GM23338 (cell line): ENCODE data around the gene ALMS1. TPM values are rescaled to one million over a fixed set of nuclear protein-coding genes. Genes with fewer than 3 reads are reported as not detected.

Source experiments
- ATAC-seq: fragments of 200-7000 bp; cut with Tn5 transposase; 3 replicates; pipeline ENCODE4 v1.9.1; 2020
- DNase-seq: peaks from one replicate; pipeline ENCODE4 v3.0.0-alpha.2; 2015; ENCODE audit warnings: low spot score
- H2AFZ ChIP-seq: fragments of 200-600 bp; sonication (generic); 2 replicates; pipeline ENCODE4 v1.8.0; 2016; ENCODE audit warnings: antibody characterized with exemption, mild to moderate bottlenecking, moderate library complexity
- H3F3A ChIP-seq: fragments of 200-600 bp; sonication (generic); replicated peaks from 2 replicates; pipeline ENCODE4 v1.8.0; 2017; ENCODE audit warnings: antibody characterized with exemption, mixed run types, low read depth
- H3K27ac ChIP-seq: fragments of 200-600 bp; sonication (generic); 2 replicates; pipeline ENCODE4 v1.6.1; 2016; ENCODE audit warnings: low read depth
- H3K27me3 ChIP-seq: fragments of 200-600 bp; sonication (generic); 2 replicates; pipeline ENCODE4 v1.8.0; 2016; ENCODE audit warnings: mild to moderate bottlenecking, mixed run types, moderate library complexity; ENCODE audit not compliant: insufficient read depth
- H3K36me3 ChIP-seq: fragments of 200-600 bp; sonication (generic); 2 replicates; pipeline ENCODE4 v1.8.0; 2016; ENCODE audit warnings: mild to moderate bottlenecking; ENCODE audit not compliant: insufficient read depth
- H3K4me1 ChIP-seq: fragments of 200-600 bp; sonication (generic); 2 replicates; pipeline ENCODE4 v1.8.0; 2016; ENCODE audit warnings: mild to moderate bottlenecking, moderate library complexity; ENCODE audit not compliant: insufficient read depth
- H3K4me2 ChIP-seq: fragments of 200-600 bp; sonication (generic); 2 replicates; pipeline ENCODE4 v1.7.1; 2017; ENCODE audit warnings: mixed run types
- H3K4me3 ChIP-seq: fragments of 200-600 bp; sonication (generic); 2 replicates; pipeline ENCODE4 v1.6.1; 2016; ENCODE audit warnings: mixed run types
- H3K79me2 ChIP-seq: fragments of 200-600 bp; sonication (generic); replicated peaks from 2 replicates; pipeline ENCODE4 v1.8.0; 2017; ENCODE audit warnings: mild to moderate bottlenecking; ENCODE audit not compliant: insufficient read depth
- H3K9me2 ChIP-seq: fragments of 200-600 bp; sonication (generic); 2 replicates; pipeline ENCODE4 v1.8.0; 2017; ENCODE audit not compliant: insufficient read depth
- H4K20me1 ChIP-seq: fragments of 200-600 bp; sonication (generic); replicated peaks from 2 replicates; pipeline ENCODE4 v1.8.0; 2017; ENCODE audit warnings: mild to moderate bottlenecking; ENCODE audit not compliant: insufficient read depth
- H3K27ac Mint-ChIP-seq: 2 replicates; pipeline ENCODE4 v1.8.0; 2020; ENCODE audit warnings: inconsistent platforms, mild to moderate bottlenecking, moderate library complexity, mixed read lengths
- H3K27me3 Mint-ChIP-seq: 3 replicates; pipeline ENCODE4 v1.8.0; 2022; ENCODE audit warnings: low read depth, mild to moderate bottlenecking, moderate library complexity, mixed read lengths, inconsistent platforms; ENCODE audit not compliant: insufficient read depth, poor library complexity
- H3K36me3 Mint-ChIP-seq: 3 replicates; pipeline ENCODE4 v1.8.0; 2021; ENCODE audit warnings: low read depth, mild to moderate bottlenecking, inconsistent platforms, moderate library complexity, mixed read lengths
- H3K4me1 Mint-ChIP-seq: 3 replicates; pipeline ENCODE4 v1.8.0; 2020; ENCODE audit warnings: mild to moderate bottlenecking, inconsistent platforms, mixed read lengths
- H3K4me3 Mint-ChIP-seq: 3 replicates; pipeline ENCODE4 v1.8.0; 2021; ENCODE audit warnings: moderate library complexity, mild to moderate bottlenecking, inconsistent platforms, mixed read lengths
- H3K9me3 Mint-ChIP-seq: 3 replicates; pipeline ENCODE4 v1.8.0; 2020; ENCODE audit warnings: moderate library complexity, mild to moderate bottlenecking, inconsistent platforms, mixed read lengths
- CREB1 ChIP-seq: fragments of 250-450 bp; sonication (Bioruptor Pico); IDR thresholded peaks from 2 replicates; pipeline ENCODE4 v1.5.0; 2020; ENCODE audit warnings: low read depth, mild to moderate bottlenecking, moderate library complexity
- CTCF ChIP-seq, 2 experiments: fragments of 200-600 bp in 1 of 2; sonication (generic) in 1 of 2; conservative IDR thresholded peaks; 2 replicates each; pipeline versions ENCODE4 v1.5.1 to v1.6.1; 2016 to 2017; ENCODE audit warnings: antibody characterized with exemption in 2 of 2, low read depth in 2 of 2, mild to moderate bottlenecking in 2 of 2, moderate library complexity in 1 of 2
- EZH2 ChIP-seq: fragments of 200-600 bp; sonication (generic); IDR thresholded peaks from one replicate; pipeline ENCODE4 v1.8.0; 2017; ENCODE audit warnings: antibody characterized with exemption, mild to moderate bottlenecking, low read depth; ENCODE audit not compliant: unreplicated experiment
- EZH2phosphoT487 ChIP-seq: fragments of 200-600 bp; sonication (generic); IDR thresholded peaks from one replicate; pipeline ENCODE4 v1.8.1; 2018; ENCODE audit warnings: antibody characterized with exemption; ENCODE audit not compliant: unreplicated experiment
- JUNB ChIP-seq: IDR thresholded peaks from one replicate; pipeline ENCODE4 v1.6.1; 2016; ENCODE audit warnings: antibody characterized with exemption; ENCODE audit not compliant: unreplicated experiment
- NANOG ChIP-seq: IDR thresholded peaks from 2 replicates; pipeline ENCODE4 v1.6.1; 2016; ENCODE audit warnings: antibody characterized with exemption, borderline replicate concordance
- POLR2AphosphoS5 ChIP-seq: IDR thresholded peaks from 2 replicates; pipeline ENCODE4 v1.6.1; 2016; ENCODE audit warnings: antibody characterized with exemption, low read depth
- STAT1 ChIP-seq: IDR thresholded peaks from one replicate; pipeline ENCODE4 v1.6.1; 2016; ENCODE audit warnings: antibody characterized with exemption; ENCODE audit not compliant: unreplicated experiment
- ZNF114 ChIP-seq: fragments of 250-450 bp; sonication (Bioruptor Pico); IDR thresholded peaks from 2 replicates; pipeline ENCODE4 v1.5.0; 2020; ENCODE audit warnings: mild to moderate bottlenecking, moderate library complexity
- ZNF331 ChIP-seq: fragments of 250-450 bp; sonication (Bioruptor Pico); IDR thresholded peaks from 2 replicates; pipeline ENCODE4 v1.5.0; 2020; ENCODE audit warnings: low read depth, mild to moderate bottlenecking, moderate library complexity
- polyA plus RNA-seq: library from polyadenylated mRNA; unstranded; fragments of >200 nt; fragmentation: Nextera tagmentation; extraction: Ambion mirVana; gene quantifications from 2 replicates; pipeline ENCODE4 v1.2.1, GENCODE V29; 2016
- total RNA-seq: library from RNA; depleted of rRNA; stranded (reverse); fragments of >200 nt; shearing (Covaris generic); gene quantifications from 2 replicates; pipeline ENCODE4 v1.2.3, GENCODE V29; 2014
- TF ChIP-seq, protein P1 (sequence below): IDR thresholded peaks from 2 replicates; pipeline ENCODE4 v1.6.1; 2016; ENCODE audit warnings: antibody characterized with exemption
- TF ChIP-seq, protein P2 (sequence below): fragments of 250-450 bp; sonication (Bioruptor Pico); IDR thresholded peaks from 2 replicates; pipeline ENCODE4 v1.5.0; 2020; ENCODE audit warnings: mild to moderate bottlenecking, moderate library complexity
- TF ChIP-seq, protein P3 (sequence below): IDR thresholded peaks from one replicate; pipeline ENCODE4 v1.6.1; 2018; ENCODE audit warnings: antibody characterized with exemption; ENCODE audit not compliant: unreplicated experiment

ALMS1 gene
- total and polyA plus RNA-seq, 2 experiments from 2014 or later: 38.8 to 65.7 TPM

DNA sequence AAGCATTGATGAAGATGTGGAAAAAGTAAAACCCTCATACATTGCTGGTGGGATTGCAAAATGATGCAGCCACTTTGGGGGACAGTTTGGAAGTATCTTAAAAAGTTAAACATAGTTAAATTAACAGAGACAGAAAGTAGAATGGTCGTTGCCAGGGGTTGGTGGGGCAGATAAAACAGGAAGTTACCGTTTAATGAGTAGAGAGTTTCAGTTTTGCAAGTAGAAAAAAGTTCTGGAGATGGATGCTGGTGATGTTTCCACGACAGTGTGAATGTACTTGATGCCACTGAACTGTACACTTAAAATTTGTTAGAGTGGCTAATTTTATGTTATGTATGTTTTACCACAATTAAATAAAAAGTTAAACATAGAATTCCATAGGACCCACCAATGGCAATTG is 47.8 kb upstream of the ALMS1 start:
- ATAC-seq (no peak), DNase-seq (no peak)
- Mint-ChIP-seq H3K4me3 (no peak overlapping the region), H3K27me3 (no peaks in the 10 kb centered on the region), H3K36me3 (no peaks in the 10 kb centered on the region), H3K27ac (no peak overlapping the region), H3K9me3 (no peaks in the 10 kb centered on the region), H3K4me1 (no peaks in the 10 kb centered on the region)
- Histone ChIP-seq H3K27ac (no peak overlapping the region), H4K20me1 (no peaks in the 10 kb centered on the region), H3K27me3 (no peaks in the 10 kb centered on the region), H3K4me2 (no peak overlapping the region), H3F3A (no peaks in the 10 kb centered on the region), H2AFZ (no peak overlapping the region; the same call in 1 of the 2 replicates), H3K9me2 (no peaks in the 10 kb centered on the region), H3K4me1 (no peaks in the 10 kb centered on the region), H3K4me3 (no peak overlapping the region), H3K36me3 (no peaks in the 10 kb centered on the region), H3K79me2 (no peaks in the 10 kb centered on the region)
- TF ChIP-seq, protein P1, sequence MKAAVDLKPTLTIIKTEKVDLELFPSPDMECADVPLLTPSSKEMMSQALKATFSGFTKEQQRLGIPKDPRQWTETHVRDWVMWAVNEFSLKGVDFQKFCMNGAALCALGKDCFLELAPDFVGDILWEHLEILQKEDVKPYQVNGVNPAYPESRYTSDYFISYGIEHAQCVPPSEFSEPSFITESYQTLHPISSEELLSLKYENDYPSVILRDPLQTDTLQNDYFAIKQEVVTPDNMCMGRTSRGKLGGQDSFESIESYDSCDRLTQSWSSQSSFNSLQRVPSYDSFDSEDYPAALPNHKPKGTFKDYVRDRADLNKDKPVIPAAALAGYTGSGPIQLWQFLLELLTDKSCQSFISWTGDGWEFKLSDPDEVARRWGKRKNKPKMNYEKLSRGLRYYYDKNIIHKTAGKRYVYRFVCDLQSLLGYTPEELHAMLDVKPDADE: no peak
- no peak for TF ChIP-seq JUNB
- no peak for TF ChIP-seq CTCF (conservative IDR thresholded peaks at IDR 0.05; ENCODE audit: low read depth in 2 of 2)
- no peak for TF ChIP-seq CREB1 (CRISPR knock-in tag)
- TF ChIP-seq ZNF331 (CRISPR knock-in tag): no peak
- TF ChIP-seq, protein P2, sequence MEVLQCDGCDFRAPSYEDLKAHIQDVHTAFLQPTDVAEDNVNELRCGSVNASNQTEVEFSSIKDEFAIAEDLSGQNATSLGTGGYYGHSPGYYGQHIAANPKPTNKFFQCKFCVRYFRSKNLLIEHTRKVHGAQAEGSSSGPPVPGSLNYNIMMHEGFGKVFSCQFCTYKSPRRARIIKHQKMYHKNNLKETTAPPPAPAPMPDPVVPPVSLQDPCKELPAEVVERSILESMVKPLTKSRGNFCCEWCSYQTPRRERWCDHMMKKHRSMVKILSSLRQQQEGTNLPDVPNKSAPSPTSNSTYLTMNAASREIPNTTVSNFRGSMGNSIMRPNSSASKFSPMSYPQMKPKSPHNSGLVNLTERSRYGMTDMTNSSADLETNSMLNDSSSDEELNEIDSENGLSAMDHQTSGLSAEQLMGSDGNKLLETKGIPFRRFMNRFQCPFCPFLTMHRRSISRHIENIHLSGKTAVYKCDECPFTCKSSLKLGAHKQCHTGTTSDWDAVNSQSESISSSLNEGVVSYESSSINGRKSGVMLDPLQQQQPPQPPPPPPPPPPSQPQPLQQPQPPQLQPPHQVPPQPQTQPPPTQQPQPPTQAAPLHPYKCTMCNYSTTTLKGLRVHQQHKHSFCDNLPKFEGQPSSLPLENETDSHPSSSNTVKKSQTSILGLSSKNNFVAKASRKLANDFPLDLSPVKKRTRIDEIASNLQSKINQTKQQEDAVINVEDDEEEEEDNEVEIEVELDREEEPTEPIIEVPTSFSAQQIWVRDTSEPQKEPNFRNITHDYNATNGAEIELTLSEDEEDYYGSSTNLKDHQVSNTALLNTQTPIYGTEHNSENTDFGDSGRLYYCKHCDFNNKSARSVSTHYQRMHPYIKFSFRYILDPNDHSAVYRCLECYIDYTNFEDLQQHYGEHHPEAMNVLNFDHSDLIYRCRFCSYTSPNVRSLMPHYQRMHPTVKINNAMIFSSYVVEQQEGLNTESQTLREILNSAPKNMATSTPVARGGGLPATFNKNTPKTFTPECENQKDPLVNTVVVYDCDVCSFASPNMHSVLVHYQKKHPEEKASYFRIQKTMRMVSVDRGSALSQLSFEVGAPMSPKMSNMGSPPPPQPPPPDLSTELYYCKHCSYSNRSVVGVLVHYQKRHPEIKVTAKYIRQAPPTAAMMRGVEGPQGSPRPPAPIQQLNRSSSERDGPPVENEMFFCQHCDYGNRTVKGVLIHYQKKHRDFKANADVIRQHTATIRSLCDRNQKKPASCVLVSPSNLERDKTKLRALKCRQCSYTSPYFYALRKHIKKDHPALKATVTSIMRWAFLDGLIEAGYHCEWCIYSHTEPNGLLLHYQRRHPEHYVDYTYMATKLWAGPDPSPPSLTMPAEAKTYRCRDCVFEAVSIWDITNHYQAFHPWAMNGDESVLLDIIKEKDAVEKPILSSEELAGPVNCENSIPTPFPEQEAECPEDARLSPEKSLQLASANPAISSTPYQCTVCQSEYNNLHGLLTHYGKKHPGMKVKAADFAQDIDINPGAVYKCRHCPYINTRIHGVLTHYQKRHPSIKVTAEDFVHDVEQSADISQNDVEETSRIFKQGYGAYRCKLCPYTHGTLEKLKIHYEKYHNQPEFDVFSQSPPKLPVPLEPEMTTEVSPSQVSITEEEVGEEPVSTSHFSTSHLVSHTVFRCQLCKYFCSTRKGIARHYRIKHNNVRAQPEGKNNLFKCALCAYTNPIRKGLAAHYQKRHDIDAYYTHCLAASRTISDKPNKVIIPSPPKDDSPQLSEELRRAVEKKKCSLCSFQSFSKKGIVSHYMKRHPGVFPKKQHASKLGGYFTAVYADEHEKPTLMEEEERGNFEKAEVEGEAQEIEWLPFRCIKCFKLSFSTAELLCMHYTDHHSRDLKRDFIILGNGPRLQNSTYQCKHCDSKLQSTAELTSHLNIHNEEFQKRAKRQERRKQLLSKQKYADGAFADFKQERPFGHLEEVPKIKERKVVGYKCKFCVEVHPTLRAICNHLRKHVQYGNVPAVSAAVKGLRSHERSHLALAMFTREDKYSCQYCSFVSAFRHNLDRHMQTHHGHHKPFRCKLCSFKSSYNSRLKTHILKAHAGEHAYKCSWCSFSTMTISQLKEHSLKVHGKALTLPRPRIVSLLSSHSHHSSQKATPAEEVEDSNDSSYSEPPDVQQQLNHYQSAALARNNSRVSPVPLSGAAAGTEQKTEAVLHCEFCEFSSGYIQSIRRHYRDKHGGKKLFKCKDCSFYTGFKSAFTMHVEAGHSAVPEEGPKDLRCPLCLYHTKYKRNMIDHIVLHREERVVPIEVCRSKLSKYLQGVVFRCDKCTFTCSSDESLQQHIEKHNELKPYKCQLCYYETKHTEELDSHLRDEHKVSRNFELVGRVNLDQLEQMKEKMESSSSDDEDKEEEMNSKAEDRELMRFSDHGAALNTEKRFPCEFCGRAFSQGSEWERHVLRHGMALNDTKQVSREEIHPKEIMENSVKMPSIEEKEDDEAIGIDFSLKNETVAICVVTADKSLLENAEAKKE: no peak
- no peak for TF ChIP-seq NANOG
- TF ChIP-seq STAT1: no peak
- no peak for TF ChIP-seq EZH2
- TF ChIP-seq, protein P3, sequence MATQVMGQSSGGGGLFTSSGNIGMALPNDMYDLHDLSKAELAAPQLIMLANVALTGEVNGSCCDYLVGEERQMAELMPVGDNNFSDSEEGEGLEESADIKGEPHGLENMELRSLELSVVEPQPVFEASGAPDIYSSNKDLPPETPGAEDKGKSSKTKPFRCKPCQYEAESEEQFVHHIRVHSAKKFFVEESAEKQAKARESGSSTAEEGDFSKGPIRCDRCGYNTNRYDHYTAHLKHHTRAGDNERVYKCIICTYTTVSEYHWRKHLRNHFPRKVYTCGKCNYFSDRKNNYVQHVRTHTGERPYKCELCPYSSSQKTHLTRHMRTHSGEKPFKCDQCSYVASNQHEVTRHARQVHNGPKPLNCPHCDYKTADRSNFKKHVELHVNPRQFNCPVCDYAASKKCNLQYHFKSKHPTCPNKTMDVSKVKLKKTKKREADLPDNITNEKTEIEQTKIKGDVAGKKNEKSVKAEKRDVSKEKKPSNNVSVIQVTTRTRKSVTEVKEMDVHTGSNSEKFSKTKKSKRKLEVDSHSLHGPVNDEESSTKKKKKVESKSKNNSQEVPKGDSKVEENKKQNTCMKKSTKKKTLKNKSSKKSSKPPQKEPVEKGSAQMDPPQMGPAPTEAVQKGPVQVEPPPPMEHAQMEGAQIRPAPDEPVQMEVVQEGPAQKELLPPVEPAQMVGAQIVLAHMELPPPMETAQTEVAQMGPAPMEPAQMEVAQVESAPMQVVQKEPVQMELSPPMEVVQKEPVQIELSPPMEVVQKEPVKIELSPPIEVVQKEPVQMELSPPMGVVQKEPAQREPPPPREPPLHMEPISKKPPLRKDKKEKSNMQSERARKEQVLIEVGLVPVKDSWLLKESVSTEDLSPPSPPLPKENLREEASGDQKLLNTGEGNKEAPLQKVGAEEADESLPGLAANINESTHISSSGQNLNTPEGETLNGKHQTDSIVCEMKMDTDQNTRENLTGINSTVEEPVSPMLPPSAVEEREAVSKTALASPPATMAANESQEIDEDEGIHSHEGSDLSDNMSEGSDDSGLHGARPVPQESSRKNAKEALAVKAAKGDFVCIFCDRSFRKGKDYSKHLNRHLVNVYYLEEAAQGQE: no peak
- TF ChIP-seq ZNF114 (CRISPR knock-in tag): no peak
- no peak for TF ChIP-seq POLR2AphosphoS5
- TF ChIP-seq EZH2phosphoT487: no peak
